ENCODE measurements around the gene CD164L2.

DNA sequence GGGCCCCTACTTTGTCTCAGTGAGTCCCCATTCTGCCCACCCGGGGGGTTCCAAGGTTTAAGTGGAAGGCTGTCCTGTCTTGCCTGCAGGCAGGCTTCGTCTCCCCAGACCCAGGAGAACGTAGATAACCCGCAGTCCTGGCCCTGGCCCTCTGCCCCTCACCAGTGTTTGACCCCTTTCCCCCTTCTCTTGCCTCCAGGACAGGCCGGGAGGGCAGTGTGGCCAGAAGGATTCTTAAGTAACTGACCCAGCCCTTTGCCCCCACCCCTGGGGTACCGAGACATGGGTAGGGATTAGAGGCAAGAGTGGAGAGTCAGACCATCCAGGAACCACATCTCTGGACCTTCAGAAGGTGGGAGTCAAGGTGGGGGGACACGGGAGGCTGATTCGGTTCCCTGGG lies 52.3 kb downstream of the CD164L2 start:
- TF ChIP-seq CTCF (IDR thresholded peaks at IDR 0.05) (no peak), POLR2A (IDR thresholded peaks at IDR 0.05) (no peak)

All from thyroid gland (tissue), 4 donors.